IPS DF 4.7 (cell line): ENCODE measurements around the gene EMC10.

ENCODE experiments used
- DNase-seq: peaks from one replicate; pipeline ENCODE4 v3.0.0-alpha.2; 2013; ENCODE audit warnings: low spot score; ENCODE audit errors: extremely low read depth

Gene EMC10

GRCh38 chr19:50495020-50495531 is 18.8 kb downstream of the EMC10 start:
- no peak for DNase-seq

DNA sequence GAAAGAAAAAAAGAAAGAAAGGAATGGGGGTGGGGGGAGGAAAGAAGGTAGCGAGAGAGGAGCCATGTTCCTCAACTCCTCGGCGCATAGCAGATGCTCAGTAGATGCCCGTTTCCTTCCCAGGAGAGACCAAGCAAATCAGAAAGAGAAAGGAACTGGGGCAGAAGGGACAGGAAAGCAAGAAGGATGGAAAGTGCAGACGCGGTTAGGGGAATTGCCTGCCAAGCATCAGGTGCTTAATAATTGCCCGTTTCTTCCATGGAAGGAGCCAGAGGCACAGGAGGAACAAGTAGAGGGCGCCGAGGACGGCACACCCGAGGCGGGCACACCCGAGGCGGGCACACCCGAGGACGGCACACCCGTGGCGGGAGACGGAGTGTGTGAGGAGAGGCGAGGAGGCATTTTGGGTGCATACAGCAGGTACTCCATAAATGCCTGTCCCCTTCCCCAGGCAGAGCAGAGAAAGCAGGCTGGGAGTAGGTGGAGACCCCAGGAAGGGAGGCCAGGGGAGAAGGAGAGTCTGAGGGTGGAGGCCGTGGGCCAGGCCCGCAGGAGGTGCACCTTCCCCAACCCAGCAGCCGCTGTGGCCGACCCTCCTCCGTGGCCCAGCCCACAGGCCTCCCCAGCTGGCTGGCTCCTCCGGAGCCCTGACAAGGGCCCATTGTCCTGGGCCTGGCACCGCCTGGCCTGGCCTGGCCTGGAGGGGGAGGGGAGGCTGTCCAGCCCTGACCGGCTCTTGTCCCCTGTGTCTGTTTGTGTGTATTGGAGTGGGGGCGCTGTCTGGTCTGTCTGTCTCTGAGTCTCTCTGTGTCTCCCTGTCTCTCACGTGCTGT is 20.1 kb downstream of the EMC10 start:
- DNase-seq = no peak

GRCh38 chr19:50497022-50497405 is 20.7 kb downstream of the EMC10 start:
- DNase-seq = no peak

DNA sequence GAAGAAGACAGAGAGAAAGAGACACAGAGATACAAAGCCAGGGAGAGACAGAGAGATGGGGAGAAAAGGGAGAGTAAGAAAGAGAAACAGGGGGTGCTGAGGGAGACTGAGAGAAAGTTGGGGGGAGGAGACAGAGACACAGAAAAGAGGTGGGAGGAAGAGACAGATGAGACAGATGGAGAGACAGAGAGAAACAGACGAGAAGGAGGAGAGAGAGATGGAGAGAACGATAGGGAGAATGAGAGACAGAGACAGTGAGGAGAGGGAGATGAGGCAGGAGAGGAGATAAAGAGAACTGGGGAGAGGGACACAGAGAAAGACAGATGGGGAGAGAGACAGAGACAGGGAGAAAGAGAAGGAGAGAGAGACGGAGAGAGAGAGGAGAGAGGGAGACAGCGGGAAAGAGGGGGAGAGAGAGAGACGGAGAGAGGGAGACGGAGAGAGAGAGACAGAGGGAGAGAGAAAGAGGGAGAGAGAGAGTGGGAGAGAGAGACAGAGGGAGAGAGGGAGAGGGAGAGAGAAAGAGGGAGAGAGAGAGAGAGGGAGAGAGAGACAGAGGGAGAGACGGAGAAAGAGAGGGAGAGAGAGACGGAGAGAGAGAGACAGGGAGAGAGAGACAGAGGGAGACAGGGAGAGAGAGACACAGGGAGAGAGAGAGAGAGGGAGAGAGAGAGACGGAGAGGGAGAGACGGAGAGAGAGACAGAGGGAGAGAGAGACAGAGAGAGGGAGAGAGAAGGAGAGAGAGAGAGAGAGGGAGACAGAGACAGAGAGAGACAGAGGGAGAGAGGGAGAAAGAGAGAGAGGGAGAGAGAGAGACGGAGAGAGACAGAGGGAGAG is 22.1 kb downstream of the EMC10 start:
- DNase-seq = no peak

DNA sequence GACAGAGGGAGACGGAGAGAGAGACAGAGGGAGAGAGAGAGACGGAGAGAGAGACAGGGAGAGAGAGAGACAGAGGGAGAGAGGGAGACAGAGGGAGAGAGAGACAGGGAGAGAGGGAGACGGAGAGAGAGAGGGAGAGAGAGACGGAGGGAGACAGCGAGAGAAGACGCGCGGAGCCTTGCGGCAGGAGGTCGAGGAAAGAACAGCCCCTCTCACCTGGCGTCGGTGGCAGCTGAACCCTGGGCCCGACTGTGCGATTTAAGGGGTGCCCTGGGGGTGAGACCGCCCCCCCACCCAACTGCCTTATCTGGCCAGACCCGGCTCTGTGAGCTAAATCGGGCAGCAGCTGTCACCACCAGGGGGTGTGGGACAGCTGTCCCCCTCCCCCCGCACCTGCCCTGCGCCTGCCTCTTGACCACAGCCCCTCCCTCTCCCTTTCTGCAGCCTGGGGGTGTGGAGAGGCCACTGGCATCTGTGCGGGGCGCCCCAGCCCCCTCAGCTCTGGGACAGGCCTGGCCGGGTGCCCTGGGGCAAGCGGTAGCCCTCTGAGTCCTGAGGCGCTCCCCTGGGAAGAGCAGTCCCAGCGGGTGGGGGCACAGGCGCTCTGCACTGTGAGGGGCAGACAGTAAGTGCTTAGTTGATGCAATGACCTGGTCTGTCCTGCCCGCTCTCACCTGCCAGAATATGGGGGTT is 23.9 kb downstream of the EMC10 start:
- DNase-seq = no peak

DNA sequence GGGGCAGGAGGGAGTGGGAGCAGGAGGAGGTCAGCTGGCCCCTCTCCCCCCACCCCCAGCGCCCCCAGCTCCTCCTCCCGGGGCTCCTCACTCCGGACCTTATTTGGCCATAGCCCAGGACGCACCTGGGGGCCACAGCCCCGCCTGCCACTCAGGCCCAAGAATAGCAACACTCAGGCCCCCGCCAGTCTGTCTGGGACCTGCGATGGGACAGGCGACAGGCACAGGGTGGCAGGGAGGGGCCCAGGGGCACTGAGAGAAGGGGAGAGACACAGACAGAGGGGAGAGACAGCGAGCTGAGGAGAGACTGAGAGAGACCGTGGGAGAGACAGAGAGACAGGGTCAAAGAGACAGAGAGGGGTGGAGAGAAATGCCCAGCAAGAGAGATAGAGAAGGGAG is 24.4 kb downstream of the EMC10 start:
- no peak for DNase-seq

- DNase-seq = no peak
Observed at GRCh38 chr19:50501186-50501567, 24.9 kb downstream of the EMC10 start.

DNA sequence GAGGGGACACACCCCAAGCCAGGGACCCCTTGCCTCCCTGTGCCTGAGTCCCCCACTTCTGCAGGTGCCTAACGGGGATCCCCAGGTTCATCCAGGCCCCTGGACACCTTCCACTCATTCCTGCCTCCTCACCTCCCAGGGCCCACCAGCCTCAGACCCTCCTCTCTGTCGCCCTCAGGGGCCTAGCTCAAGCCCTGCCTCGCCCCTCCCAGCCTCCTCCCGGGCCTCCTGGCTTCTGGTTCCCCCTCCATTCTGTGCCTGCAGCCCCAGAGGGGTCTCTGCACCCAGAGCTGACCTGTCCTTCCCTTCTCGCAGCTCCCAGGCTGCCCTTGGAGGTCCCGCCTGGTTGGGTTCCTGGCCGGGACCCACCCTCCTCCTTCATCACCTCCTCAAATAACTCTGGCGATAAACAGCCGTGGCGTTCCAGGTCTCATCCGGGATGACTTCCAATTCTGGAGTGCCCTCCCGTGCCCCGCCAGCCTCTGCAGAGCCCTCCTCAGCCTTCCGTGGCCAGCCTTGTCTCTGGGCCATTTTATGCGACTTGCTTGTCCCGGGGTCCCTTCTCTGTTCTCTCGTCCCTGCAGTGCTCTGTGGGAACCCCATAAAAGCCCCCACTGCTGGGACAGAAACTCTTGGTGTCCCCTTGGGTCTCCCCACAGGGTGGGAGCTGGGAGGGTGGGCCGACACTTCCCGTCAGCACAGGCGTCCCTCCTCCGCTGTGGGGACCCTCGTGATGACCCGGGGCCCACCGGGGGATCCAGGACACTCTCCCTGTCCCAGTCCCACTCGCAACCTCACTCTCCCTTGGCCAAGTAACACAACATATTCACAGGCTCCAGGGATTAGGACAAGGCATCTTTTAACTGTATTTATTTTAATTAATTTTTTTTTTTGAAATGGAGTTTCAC is 25.5 kb downstream of the EMC10 start:
- no peak for DNase-seq

DNA sequence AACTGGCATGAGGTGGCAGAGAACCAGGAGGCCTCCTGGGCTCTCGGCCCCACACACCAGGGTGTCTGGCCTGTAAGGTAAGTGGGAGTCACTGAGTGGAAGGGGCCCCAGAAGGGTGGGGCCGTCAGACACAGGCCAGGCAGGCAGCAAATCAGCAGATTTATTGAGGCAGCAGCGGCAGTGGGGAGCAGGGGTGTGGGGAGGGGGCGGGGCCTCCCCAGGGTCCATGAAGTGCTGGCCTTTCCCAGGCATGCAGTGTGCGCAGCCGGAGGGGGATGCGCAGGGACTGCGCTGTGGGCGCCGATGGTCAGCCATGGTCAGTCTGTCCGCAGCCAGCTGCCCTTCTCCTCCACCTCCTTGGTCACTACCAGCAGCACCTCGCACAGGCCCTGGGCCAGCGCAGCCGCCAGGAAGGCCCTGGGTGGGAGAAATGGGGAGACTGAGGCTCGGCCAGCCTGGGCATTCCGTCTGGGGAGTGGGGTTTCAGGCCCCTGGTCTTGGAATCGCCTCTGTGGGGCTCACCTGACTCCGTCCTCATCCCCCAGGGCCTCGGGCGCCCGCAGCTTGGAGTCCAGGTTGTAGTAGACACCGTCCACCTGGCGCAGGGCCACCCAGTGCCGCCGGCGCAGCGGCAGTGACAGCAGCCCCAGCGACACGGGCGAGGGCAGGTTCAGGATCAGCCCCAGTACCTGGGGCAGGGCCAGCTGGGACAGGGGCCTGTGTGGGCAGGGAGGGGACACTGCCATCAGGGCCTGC is 29.7 kb downstream of the EMC10 start:
- no peak for DNase-seq

DNA sequence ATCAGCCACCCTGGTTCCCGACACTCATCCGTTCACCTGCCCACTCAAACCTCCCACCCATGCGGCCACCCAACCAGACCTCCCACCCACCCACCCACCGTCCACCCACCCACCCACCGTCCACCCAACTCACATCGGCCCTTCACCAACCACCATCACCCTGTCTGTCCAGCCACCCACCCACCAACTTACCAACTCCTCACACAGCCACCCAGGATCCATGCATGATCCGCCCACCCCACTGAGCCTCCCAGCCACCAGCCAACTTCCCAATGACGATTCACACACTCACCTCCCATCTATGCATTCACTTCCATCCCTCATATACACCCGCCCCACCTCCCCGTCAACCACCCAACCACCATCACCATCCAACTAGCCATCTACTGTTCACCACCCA is 30.4 kb downstream of the EMC10 start:
- no peak for DNase-seq

DNA sequence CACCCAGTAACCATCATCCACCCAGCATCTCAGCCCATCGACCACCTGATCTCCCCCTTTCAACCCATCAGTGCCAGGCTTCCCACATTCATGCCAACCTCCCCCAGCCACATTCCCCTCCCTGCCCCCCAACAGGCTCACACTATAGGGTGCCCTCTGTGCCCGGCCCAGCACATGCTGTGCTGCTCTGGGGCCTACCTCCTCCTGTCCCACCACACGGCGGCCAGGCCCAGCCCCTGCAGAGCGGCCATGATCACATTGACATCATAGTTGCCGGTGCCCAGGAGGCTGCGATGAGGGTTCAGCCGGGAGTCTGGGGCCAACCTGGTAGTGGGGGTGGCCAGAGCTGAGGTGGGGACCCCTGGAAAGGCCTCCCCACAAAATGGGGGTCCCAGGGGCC is 31.1 kb downstream of the EMC10 start:
- no peak for DNase-seq

DNA sequence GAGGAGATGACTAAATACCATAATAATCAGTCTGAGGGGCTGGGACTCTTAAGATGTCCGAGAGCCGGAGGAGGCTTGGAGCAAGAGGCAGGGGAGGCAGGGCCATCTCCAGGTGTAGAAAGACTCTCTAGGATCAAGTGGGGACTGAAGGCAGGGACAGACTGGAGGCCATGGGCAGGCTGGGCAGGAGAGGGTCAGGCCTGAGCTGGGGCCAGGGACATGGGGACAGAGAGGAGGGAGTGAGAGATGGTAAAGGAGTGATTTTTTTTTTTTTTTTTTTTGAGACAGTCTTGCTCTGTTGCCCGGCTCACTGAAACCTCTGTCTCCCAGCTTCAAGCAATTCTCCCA is 32.5 kb downstream of the EMC10 start:
- DNase-seq = no peak

GRCh38 chr19:50509366-50509765 is 33.1 kb downstream of the EMC10 start:
- no peak for DNase-seq

- no peak for DNase-seq
Observed at GRCh38 chr19:50510121-50510670, 33.9 kb downstream of the EMC10 start.

DNA sequence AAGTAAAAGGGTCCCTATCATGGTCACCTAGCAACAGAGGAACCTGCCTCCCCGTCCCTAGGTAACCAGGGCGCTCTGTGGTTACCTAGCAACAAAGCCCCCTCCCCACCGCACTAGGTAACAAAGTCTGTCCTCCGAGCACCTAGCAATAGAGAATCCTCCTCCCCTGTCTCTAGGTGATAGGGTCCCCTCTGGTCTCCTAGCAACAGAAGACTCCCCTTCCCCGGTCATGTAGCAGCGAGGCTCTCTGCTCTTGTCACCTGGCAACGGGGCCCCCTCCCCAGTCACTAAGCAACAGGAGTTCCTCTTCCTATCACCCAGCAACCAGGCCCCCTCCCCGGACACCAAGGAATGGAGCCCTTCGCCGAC is 34.4 kb downstream of the EMC10 start:
- DNase-seq = no peak

DNA sequence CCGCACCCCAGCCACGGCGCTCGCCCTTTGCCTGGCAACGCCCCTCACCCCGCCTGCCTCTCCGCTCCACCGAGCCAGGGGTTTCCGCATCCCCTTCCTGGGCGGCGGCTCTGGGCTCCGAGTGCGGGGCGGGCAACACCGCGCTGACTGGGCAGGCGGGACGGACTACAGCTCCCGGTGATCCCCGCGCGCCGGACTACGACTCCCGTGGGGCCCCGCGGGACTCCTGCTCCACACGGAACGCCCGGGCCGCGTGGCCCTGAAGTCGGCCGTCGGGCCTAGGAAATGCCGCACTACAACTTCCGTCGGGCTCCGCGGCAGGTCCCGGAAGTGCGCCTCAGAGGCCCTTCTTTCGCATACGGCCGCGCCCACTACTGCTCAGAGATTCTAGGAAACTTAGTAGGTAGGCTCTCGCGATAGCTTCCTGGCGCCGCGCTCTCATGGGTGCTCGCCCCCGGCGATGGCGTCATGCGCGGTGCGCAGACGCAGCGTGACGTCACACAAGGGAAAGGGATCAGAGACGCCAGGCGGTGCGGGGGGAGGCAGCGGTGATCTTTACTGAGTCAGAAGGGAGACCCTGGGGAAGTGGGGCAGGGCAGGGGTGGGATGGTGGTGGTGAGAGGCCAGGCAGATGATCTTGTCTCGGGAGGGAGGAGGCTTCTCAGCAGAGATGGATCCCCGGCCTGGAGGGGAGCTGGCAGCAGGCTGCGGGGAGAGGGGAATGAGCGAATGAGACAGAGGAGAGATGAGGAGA is 34.9 kb downstream of the EMC10 start, which contains the start of gene JOSD2:
Gene JOSD2, minus strand, starts transcription at position 123 of the 754 bp plus-strand sequence. CDS start 760 bp downstream, outside the sequence.
- DNase-seq = peak; percentile 90

DNA sequence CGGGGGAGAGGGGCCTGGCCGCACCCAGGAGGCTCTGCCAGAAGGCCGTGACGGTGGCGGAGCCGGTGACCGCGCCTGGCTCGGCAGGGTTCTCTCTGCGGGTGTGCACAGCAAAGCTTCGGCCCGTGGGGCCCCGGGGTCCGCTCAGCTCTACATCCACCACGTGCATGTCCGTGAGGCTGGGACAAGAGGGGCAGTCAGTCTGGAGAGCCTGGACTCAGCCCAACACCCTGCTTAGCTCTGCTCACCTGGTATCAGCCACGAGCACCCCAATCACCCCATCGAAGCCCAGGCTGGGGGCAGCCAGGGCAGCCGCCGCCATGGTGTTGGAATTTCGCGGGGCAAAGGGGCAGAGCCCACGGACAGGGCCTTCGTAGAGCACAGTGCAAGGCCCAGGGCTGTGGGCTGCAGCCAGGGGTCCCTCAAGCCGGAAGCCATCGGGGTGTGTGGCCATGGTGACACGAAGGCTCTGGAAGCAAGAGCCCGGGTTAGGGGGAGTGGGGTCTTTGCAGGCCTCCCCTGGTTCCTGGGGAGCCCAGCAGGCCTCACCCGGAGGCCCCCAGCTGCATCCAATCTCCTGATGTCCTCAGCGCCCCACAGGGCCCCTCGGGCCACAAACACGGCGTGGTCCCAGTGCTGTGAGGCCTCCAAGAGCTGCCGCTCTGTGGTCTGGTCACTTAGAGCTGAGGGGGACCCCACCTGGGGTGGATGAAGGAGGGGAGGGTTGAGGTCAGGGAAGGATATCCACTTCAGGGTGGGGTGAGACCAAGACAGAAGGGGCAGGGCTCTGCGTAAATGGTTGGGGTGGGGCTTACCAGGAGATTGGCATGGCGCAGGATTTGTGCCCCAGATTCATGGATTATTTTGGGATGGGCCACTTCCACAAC is 36.0 kb downstream of the EMC10 start:
- DNase-seq = no peak
